GM10248 (cell line): ENCODE data around the gene OFD1.
"Not testable (repeated sequence)": the region's sequence is repeated elsewhere in the genome, so short reads cannot be mapped to it uniquely, and the experiment has no call there.

Experiments
- CTCF ChIA-PET: fragments of 300-600 bp; sonication (Branson Sonifier 250); formaldehyde crosslinking; extraction: SDS; loops from one replicate; lab custom pipeline; 2021; ENCODE audit warnings: antibody characterized with exemption; lab: Yijun Ruan, JAX
- POLR2A ChIA-PET: fragments of 350-650 bp; sonication (Branson Sonifier 250); formaldehyde crosslinking; extraction: SDS; loops from one replicate; lab custom pipeline; 2020; ENCODE audit warnings: antibody characterized with exemption; lab: Yijun Ruan, JAX
- DNase-seq: peaks from one replicate; pipeline ENCODE4 v3.0.0; 2012; ENCODE audit errors: extremely low spot score
- CTCF ChIP-seq: IDR thresholded peaks from 2 replicates; pipeline ENCODE4 v1.5.1; 2012; ENCODE audit warnings: mild to moderate bottlenecking, low read depth; ENCODE audit errors: extremely low read depth, missing control alignments, control extremely low read depth

The OFD1 gene

DNA sequence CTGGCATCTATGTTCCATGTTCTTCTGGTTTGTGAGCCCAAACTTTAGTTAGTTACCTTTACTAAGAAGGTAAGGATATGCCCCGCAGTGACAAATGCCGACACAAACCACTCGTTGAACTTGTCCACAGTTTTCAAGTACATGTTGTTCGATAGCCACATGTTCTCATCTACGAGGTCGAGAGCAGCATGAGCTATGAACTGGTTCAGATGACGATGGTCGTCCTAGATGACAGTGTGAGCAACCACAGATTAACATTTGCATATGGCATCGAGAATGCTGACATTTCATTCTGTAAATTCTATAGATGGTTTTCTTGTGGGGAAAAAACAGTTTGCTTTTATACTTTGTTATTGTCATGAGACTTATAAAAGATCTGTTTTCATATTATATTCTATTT is 18.1 kb upstream of the OFD1 start:
- CTCF ChIA-PET: no interaction called here
- POLR2A ChIA-PET: no interaction called here

DNA sequence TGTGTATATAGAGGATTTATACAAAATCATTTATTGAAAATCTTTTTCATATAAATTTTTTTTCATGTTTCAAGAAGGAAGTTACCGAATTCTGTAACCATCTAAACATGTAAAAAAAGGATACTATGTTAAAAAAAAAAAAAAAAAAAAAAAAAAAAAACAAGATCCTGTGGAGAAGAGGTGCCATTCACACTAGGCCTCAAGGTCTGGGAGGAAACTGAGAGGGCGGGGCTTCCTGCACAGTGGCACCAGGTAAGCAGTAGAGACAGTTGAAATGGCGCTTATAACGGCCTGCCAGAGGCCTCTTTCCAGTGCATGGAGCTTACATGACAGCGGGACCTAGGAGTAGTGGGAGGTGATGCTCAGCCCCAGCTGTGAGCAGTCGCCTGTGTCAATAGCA is 17.6 kb upstream of the OFD1 start:
- ChIA-PET CTCF (no interaction called here), POLR2A (no interaction called here)
- no peak for TF ChIP-seq CTCF
- DNase-seq: no peak

More for the DNA sequence above, 18.1 kb upstream of the OFD1 start:
- TF ChIP-seq CTCF: no peak
- no peak for DNase-seq

DNA sequence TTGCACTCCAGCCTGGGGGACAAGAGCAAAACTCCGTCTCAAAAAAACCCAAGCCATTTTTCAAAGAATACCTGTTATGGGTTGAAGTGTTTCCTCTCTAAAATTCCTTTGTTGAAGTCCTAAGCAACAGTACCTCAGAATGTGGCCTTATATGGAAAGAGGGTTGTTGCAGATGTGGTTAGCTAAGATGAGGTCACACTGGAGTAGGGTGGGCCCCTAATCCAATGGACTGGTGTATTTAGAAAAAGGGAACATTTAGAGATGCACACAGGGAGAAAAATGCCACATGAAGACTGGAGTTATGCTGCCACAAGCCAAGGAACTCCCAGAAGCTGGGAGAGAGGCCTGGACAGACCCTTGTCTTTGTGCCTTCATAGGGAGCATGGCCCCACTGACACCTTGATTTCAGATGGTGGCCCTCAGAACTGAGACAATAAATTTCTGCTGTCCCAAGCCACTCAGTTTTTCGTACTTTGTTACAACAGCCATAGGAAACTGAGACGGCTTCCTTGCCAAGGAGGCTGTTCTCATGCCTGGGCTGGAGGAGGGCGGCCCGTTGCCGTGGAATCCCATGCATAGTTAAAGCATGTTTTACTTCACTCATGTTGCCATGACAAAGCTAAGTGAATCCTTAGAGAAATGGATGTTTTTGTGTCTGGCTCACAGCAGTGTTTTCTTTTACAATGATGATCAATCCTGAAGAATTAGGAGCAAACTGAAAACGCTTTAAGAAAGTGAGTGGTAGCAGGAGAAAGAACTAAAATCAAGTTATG is 16.7 kb upstream of the OFD1 start:
- DNase-seq: no peak
- ChIA-PET CTCF (no interaction called here), POLR2A (no interaction called here)

GRCh38 chrX:13719192-13719856 is 15.2 kb upstream of the OFD1 start:
- TF ChIP-seq CTCF: no peak
- ChIA-PET POLR2A (no interaction called here), CTCF (interaction anchor here (0.8 kb wide), 1 partner anchor 11 kb away, joined by 3 read pairs; no protein-coding TSS in a partner anchor)
- no peak for DNase-seq

More for the DNA sequence above, 16.7 kb upstream of the OFD1 start:
- no peak for TF ChIP-seq CTCF

DNA sequence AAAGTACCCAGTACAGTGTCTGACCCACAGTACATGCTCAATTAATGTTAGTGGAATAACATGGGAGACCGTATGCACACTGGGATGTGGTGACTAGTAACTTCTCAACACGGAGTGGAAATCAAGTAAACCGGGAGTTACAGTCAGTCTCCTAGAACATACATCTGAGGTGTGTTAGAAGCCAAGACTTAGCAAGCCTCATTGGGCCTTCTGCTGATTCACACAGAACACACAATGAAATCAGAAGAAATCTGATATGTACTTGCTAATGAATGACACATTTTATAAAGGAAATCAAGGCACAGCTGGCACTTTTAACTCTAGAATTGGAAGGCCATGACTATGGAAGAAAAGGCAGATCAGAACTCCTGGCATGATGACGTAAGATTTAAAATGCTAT is 13.2 kb upstream of the OFD1 start:
- POLR2A ChIA-PET: no interaction called here
- TF ChIP-seq CTCF: no peak
- CTCF ChIA-PET: no interaction called here
- no peak for DNase-seq

GRCh38 chrX:13721819-13722519 is 12.6 kb upstream of the OFD1 start:
- DNase-seq: no peak
- POLR2A ChIA-PET: no interaction called here
- TF ChIP-seq CTCF: no peak
- CTCF ChIA-PET: no interaction called here

DNA sequence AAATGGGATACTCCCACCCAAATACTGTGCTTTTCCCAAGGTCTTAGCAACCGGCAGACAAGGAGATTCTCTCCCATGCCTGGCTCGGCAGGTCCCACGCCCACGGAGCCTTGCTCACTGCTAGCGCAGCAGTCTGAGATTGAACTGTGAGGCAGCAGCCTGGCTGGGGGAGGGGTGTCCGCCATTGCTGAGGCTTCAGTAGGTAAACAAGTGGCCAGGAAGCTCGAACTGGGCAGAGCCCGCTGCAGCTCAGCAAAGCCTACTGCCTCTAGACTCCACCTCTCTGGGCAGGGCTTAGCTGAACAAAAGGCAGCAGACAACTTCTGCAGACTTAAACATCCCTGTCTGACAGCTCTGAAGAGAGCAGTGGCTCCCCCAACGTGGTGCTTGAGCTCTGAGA is 9.7 kb upstream of the OFD1 start:
- DNase-seq, POLR2A ChIA-PET: not testable (repeated sequence)
- CTCF ChIA-PET: interaction anchor here (1.0 kb wide), 1 partner anchor 65 kb away, joined by 3 read pairs; no protein-coding TSS in a partner anchor

GRCh38 chrX:13726583-13726982 is 8.0 kb upstream of the OFD1 start:
- CTCF ChIA-PET, DNase-seq, POLR2A ChIA-PET: not testable (repeated sequence)

DNA sequence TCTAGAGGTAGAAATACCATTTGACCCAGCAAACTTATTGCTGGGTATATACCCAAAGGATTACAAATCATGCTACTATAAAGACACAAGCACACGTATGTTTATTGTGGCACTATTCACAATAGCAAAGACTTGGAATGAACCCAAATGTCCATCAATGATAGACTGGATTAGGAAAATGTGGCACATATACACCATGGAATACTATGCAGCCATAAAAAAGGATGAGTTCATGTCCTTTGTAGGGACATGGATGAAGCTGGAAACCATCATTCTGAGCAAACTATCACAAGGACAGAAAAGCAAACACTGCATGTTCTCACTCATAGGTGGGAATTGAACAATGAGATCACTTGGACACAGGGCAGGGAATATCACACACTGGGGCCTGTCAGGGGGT is 4.0 kb upstream of the OFD1 start:
- CTCF ChIA-PET, DNase-seq, POLR2A ChIA-PET: not testable (repeated sequence)
